HG03175 (cell line): ENCODE results near the gene LGALS8.
"Not testable (repeated sequence)": the region's sequence is repeated elsewhere in the genome, so short reads cannot be mapped to it uniquely, and the experiment has no call there.

ENCODE experiments used
- ATAC-seq: cut with Tn5 transposase; IDR thresholded peaks from one replicate; pipeline ENCODE4 v1.9.1; 2021; ENCODE audit warnings: mild to moderate bottlenecking, moderate library complexity; ENCODE audit not compliant: unreplicated experiment

Gene LGALS8

GRCh38 chr1:236580404-236580803 is 56.6 kb downstream of the LGALS8 start:
- ATAC-seq, result not testable (repeated sequence)

GRCh38 chr1:236581528-236581927 is 57.7 kb downstream of the LGALS8 start:
- no peak for ATAC-seq

DNA sequence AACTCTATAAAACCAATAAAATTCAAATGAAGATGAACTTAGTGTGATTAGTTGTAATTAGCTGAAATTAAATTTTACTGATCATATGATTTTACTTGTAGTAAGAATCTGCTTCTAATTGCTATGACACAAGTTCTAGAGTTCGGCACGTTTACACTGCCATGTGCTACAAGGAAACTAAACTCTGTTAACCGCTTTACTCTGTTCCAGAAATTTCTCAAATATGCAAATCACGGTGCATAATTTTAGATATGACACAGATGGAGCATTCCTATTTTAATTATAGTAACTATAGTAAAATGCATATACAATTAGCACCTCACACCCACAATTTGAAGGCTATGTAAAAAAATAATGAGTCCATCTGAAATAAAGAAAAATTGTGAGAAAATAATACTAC is 65.7 kb downstream of the LGALS8 start:
- no peak for ATAC-seq

- ATAC-seq, result no peak
These were observed 66.9 kb downstream of the LGALS8 start for GRCh38 chr1:236590553-236591150.

- ATAC-seq, result no peak
These were observed 78.4 kb downstream of the LGALS8 start for GRCh38 chr1:236602171-236602570.
